SIG-M5 treated with dmso at 0.1 percent for 504 hours (cell line): ENCODE results near the gene FLAD1.
A peak's percentile ranks its signal among the peaks of the same experiment; 100 is the strongest.

ENCODE experiments used
- DNase-seq: peaks from one replicate; lab custom pipeline; 2025; ENCODE audit not compliant: unreplicated experiment; lab: John Stamatoyannopoulos, UW

FLAD1 gene

GRCh38 chr1:155014709-155015508 is 31.8 kb downstream of the FLAD1 start:
- DNase-seq, result no peak

GRCh38 chr1:155015527-155016230 is 32.5 kb downstream of the FLAD1 start:
- DNase-seq, result no peak

- DNase-seq, result no peak
These were observed 33.2 kb downstream of the FLAD1 start for GRCh38 chr1:155016231-155016831.

GRCh38 chr1:155017041-155017945 is 34.1 kb downstream of the FLAD1 start:
- DNase-seq, result peak; percentile 86

GRCh38 chr1:155017946-155018316 is 34.8 kb downstream of the FLAD1 start:
- no peak for DNase-seq

- no peak for DNase-seq
These were observed 35.6 kb downstream of the FLAD1 start for GRCh38 chr1:155018617-155019348.

GRCh38 chr1:155019377-155020245 is 36.5 kb downstream of the FLAD1 start:
- DNase-seq, result no peak

GRCh38 chr1:155022136-155022926 is 39.2 kb downstream of the FLAD1 start:
- DNase-seq, result no peak

- DNase-seq, result no peak
These were observed 39.7 kb downstream of the FLAD1 start for GRCh38 chr1:155022927-155023236.

- DNase-seq, result no peak
These were observed 40.5 kb downstream of the FLAD1 start for GRCh38 chr1:155023627-155024026.

GRCh38 chr1:155024315-155024714 is 41.2 kb downstream of the FLAD1 start:
- DNase-seq, result no peak

- no peak for DNase-seq
These were observed 43.0 kb downstream of the FLAD1 start for GRCh38 chr1:155026154-155026553.

- DNase-seq, result no peak
These were observed 43.4 kb downstream of the FLAD1 start for GRCh38 chr1:155026588-155026987.

- DNase-seq, result no peak
These were observed 46.5 kb downstream of the FLAD1 start for GRCh38 chr1:155029513-155030242.

GRCh38 chr1:155030243-155030795 is 47.2 kb downstream of the FLAD1 start:
- DNase-seq, result no peak

- DNase-seq, result no peak
These were observed 47.8 kb downstream of the FLAD1 start for GRCh38 chr1:155030899-155031298.

- DNase-seq, result no peak
These were observed 49.7 kb downstream of the FLAD1 start for GRCh38 chr1:155032886-155033285.

- DNase-seq, result no peak
These were observed 50.4 kb downstream of the FLAD1 start, which contains the start of the genes DCST1 and DCST2 for GRCh38 chr1:155033524-155033923. DCST1 (plus strand) TSS chr1:155033824; CDS start chr1:155034037, 213 bp downstream. DCST2 (minus strand) TSS chr1:155033781; CDS start chr1:155033701, 80 bp downstream.
